ENCODE results near the gene FEN1. TPM values are rescaled to one million over a fixed set of nuclear protein-coding genes. Genes with fewer than 3 reads are reported as not detected.
A peak's percentile ranks its signal among the peaks of the same experiment; 100 is the strongest.

The FEN1 gene
- total RNA-seq, 4 donors from 2014 or later = 5.0 to 10.2 (median 7.5) TPM

GRCh38 chr11:61841636-61842527, 49.2 kb downstream of the FEN1 start:
- Histone ChIP-seq H3K4me1 (peaks cover 0 to 3% (median 0%) of the 10 kb centered on the region in 4 donors), H3K36me3 (peaks cover 0 to 86% (median 25%) of the 10 kb centered on the region in 4 donors), H3K9me3 (no peaks in the 10 kb centered on the region), H3K27me3 (no peaks in the 10 kb centered on the region), H3K27ac (replicated peaks in 1 of 4) (peak overlapping the region in 1 of 4 donors; percentile 42), H3K4me3 (no peak overlapping the region)
- WGBS = 83% methylated on average over 12 of the region's 12 CpGs
- DNase-seq (ENCODE audit: extremely low spot score) = no peak
- intact Hi-C loops (cut with DNase I) = no loop called here
- TF ChIP-seq EP300 (IDR thresholded peaks at IDR 0.05) (no peak), POLR2AphosphoS5 (IDR thresholded peaks at IDR 0.05) (no peak), POLR2A (IDR thresholded peaks at IDR 0.05; ENCODE audit: low read depth) (no peak)
- TF ChIP-seq, protein P1, sequence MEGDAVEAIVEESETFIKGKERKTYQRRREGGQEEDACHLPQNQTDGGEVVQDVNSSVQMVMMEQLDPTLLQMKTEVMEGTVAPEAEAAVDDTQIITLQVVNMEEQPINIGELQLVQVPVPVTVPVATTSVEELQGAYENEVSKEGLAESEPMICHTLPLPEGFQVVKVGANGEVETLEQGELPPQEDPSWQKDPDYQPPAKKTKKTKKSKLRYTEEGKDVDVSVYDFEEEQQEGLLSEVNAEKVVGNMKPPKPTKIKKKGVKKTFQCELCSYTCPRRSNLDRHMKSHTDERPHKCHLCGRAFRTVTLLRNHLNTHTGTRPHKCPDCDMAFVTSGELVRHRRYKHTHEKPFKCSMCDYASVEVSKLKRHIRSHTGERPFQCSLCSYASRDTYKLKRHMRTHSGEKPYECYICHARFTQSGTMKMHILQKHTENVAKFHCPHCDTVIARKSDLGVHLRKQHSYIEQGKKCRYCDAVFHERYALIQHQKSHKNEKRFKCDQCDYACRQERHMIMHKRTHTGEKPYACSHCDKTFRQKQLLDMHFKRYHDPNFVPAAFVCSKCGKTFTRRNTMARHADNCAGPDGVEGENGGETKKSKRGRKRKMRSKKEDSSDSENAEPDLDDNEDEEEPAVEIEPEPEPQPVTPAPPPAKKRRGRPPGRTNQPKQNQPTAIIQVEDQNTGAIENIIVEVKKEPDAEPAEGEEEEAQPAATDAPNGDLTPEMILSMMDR (IDR thresholded peaks at IDR 0.05) = no peak

DNA sequence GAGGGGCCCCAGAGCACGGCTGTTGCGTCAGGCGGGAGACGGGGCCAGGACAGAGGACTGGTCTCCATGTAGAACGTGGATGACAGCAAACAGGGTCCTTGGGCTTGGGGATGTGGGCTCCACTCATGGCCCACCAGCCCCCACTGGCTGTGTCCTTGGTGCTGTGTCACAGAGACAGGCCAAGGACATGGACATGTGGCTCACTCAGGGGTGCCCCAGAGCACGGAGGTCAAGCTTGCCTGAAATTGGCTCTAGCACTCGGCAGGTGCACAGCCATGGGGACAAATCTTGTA, 49.8 kb downstream of the FEN1 start:
- intact Hi-C loops (cut with DNase I) = no loop called here
- Histone ChIP-seq H3K4me3 (no peak overlapping the region), H3K36me3 (peaks cover 0 to 92% (median 25%) of the 10 kb centered on the region in 4 donors), H3K27ac (replicated peaks in 1 of 4) (peak overlapping the region in 1 of 4 donors; percentile 42), H3K9me3 (no peaks in the 10 kb centered on the region), H3K27me3 (no peaks in the 10 kb centered on the region), H3K4me1 (peaks cover 0 to 3% (median 0%) of the 10 kb centered on the region in 4 donors)
- no CpG with 5 or more reads among the region's 7 CpGs for WGBS
- DNase-seq (ENCODE audit: extremely low spot score) = no peak
- no peak for TF ChIP-seq POLR2A (IDR thresholded peaks at IDR 0.05; ENCODE audit: low read depth)
- TF ChIP-seq, protein P1 (IDR thresholded peaks at IDR 0.05) = no peak
- TF ChIP-seq EP300 (IDR thresholded peaks at IDR 0.05) = no peak
- TF ChIP-seq POLR2AphosphoS5 (IDR thresholded peaks at IDR 0.05) = no peak

DNA sequence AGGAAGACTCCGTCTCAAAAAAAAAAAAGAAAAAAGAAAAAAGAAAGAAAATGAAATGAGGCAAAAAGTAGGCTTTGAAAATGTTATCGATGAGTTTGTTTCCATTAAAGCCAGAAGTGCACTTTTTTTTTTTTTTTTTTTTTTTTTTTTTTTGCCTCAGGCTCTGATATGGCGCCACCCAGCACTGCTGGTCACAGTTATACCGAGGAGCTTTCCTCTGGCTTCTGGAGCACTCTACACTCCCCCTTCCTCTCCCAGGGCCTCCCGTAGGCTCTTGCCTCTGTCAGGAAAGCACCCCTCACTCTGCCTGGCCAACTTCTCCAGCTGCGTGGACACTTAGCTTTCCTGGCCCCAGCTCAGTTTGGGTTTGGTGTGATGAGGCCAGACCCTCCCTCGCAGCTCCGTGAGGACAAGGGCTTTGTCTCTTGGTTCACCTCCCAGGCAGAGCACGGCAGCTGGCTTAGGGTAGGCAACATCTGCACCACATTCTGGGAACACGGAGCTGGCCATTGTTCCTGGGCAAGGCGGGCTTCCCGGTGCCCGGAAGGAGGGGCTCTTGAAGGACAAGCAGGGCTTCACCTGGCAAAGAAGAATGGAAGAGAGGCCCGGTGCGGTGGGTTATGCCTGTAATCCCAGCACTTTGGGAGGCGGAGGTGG, 52.3 kb downstream of the FEN1 start:
- intact Hi-C loops (cut with DNase I) = no loop called here
- WGBS = 86% methylated on average over 14 of the region's 16 CpGs

GRCh38 chr11:61846362-61847020, 53.8 kb downstream of the FEN1 start:
- Histone ChIP-seq H3K4me1 (peaks cover 0 to 13% (median 2%) of the 10 kb centered on the region in 4 donors), H3K9me3 (no peaks in the 10 kb centered on the region), H3K4me3 (no peak overlapping the region), H3K27ac (replicated peaks in 1 of 4) (no peak overlapping the region), H3K36me3 (peaks cover 0 to 94% (median 22%) of the 10 kb centered on the region in 4 donors), H3K27me3 (no peaks in the 10 kb centered on the region)
- DNase-seq (ENCODE audit: extremely low spot score) = no peak
- 81% methylated on average over 10 of the region's 10 CpGs for WGBS
- intact Hi-C loops (cut with DNase I) = no loop called here
- TF ChIP-seq, protein P1 (IDR thresholded peaks at IDR 0.05) = no peak
- TF ChIP-seq POLR2AphosphoS5 (IDR thresholded peaks at IDR 0.05) = no peak
- no peak for TF ChIP-seq EP300 (IDR thresholded peaks at IDR 0.05)
- TF ChIP-seq POLR2A (IDR thresholded peaks at IDR 0.05; ENCODE audit: low read depth) = no peak

More for the DNA sequence above, 52.3 kb downstream of the FEN1 start:
- H3K4me3 ChIP-seq = no peak overlapping the region
- peaks cover 0 to 94% (median 34%) of the 10 kb centered on the region in 4 donors for H3K36me3 ChIP-seq
- H3K4me1 ChIP-seq = peaks cover 0 to 3% (median 0%) of the 10 kb centered on the region in 4 donors
- DNase-seq (ENCODE audit: extremely low spot score) = no peak
- H3K9me3 ChIP-seq = no peaks in the 10 kb centered on the region
- H3K27me3 ChIP-seq = no peaks in the 10 kb centered on the region
- TF ChIP-seq POLR2AphosphoS5 (IDR thresholded peaks at IDR 0.05) (no peak), POLR2A (IDR thresholded peaks at IDR 0.05; ENCODE audit: low read depth) (no peak), EP300 (IDR thresholded peaks at IDR 0.05) (no peak)
- TF ChIP-seq, protein P1 (IDR thresholded peaks at IDR 0.05) = no peak
- peak overlapping the region in 1 of 4 donors; percentile 10 for H3K27ac ChIP-seq (replicated peaks in 1 of 4)

Other genes starting within 250 kb of the FEN1 start
- gene SYT7, start 211.8 kb upstream of the FEN1 start, total RNA-seq = 1 to 10 TPM; 1.3 to 4.2 (median 1.8) TPM
- 1 to 10 TPM; 1.5 to 4.9 (median 3.8) TPM for gene DAGLA, start 112.5 kb upstream of the FEN1 start, total RNA-seq
- gene MYRF, start 40.3 kb upstream of the FEN1 start, total RNA-seq = under 1 TPM; under 0.01 to 0.71 (median 0.40) TPM
- 10 to 100 TPM; 34.5 to 48.2 (median 43.8) TPM for gene TMEM258, start 312 bp upstream of the FEN1 start, total RNA-seq
- gene FADS1, start 24.1 kb downstream of the FEN1 start, total RNA-seq = 10 to 100 TPM; 20.2 to 26.0 (median 23.8) TPM
- gene FADS2, start 35.4 kb downstream of the FEN1 start, total RNA-seq = 10 to 100 TPM; 15.9 to 32.8 (median 28.0) TPM
- 100 to 1,000 TPM in 1 of 4 donors, 10 to 100 TPM in 3; 42.4 to 103 (median 57.8) TPM for gene FADS3, start 98.6 kb downstream of the FEN1 start, total RNA-seq
- 10 to 100 TPM; 14.0 to 31.5 (median 14.2) TPM for gene RAB3IL1, start 124.7 kb downstream of the FEN1 start, total RNA-seq
- 1 to 10 TPM; 2.2 to 5.0 (median 4.3) TPM for gene BEST1, start 157.4 kb downstream of the FEN1 start, total RNA-seq
- 1,000 to 10,000 TPM; 1,795 to 3,027 (median 2,719) TPM for gene FTH1, start 174.7 kb downstream of the FEN1 start, total RNA-seq

Measured in esophagus muscularis mucosa (tissue), 4 donors.